SK-N-SH (cell line): ENCODE results near the gene INO80. TPM values are rescaled to one million over a fixed set of nuclear protein-coding genes. Genes with fewer than 3 reads are reported as not detected.

Experiments used
- CTCF ChIA-PET: fragments of 300-600, 350-600 bp; formaldehyde crosslinking; extraction: SDS; loops from one replicate; lab custom pipeline; 2021; lab: Yijun Ruan, JAX
- POLR2A ChIA-PET: fragments of 350-600 bp; sonication (Branson Sonifier 250); formaldehyde crosslinking; extraction: SDS; loops from one replicate; lab custom pipeline; 2020; ENCODE audit warnings: antibody characterized with exemption, inconsistent platforms; lab: Yijun Ruan, JAX
- DNase-seq: peaks from one replicate; pipeline ENCODE4 v3.0.0; 2012
- H2AFZ ChIP-seq: fragments of 200-600 bp; sonication (generic); 2 replicates; pipeline ENCODE4 v1.8.1; 2016; ENCODE audit warnings: antibody characterized with exemption, mild to moderate bottlenecking, low read depth
- H3F3A ChIP-seq: fragments of 200-600 bp; sonication (generic); replicated peaks from 2 replicates; pipeline ENCODE3; 2016; ENCODE audit warnings: antibody characterized with exemption, mild to moderate bottlenecking; ENCODE audit not compliant: insufficient read depth
- H3K27ac ChIP-seq, 2 experiments: fragments of 200-500 bp in 1 of 2; fragments of 200-600 bp in 1 of 2; sonication (Bioruptor generic) in 1 of 2; sonication (generic), shearing (Covaris generic) in 1 of 2; 2 replicates each; pipeline versions ENCODE4 v1.5.1 to v1.6.1; 2014 to 2016; ENCODE audit warnings: low read depth in 2 of 2, inconsistent platforms in 1 of 2, low read length in 1 of 2, mild to moderate bottlenecking in 1 of 2, mixed read lengths in 1 of 2
- H3K27me3 ChIP-seq: fragments of 200-600 bp; sonication (generic), shearing (Covaris generic); 2 replicates; pipeline ENCODE4 v1.6.1; 2016; ENCODE audit warnings: mixed run types; ENCODE audit not compliant: insufficient read depth
- H3K36me3 ChIP-seq, 2 experiments: fragments of 200-500 bp in 1 of 2; fragments of 200-600 bp in 1 of 2; sonication (Bioruptor generic) in 1 of 2; sonication (generic) in 1 of 2; replicated peaks in 1 of 2; 2 replicates each; pipeline versions ENCODE3 to v1.5.1; 2014 to 2016; ENCODE audit warnings: low read length in 1 of 2, mild to moderate bottlenecking in 1 of 2; ENCODE audit not compliant: insufficient read depth in 2 of 2, control insufficient read depth in 1 of 2
- H3K4me1 ChIP-seq, 2 experiments: fragments of 200-500 bp in 1 of 2; fragments of 200-600 bp in 1 of 2; sonication (Bioruptor generic) in 1 of 2; sonication (generic), shearing (Covaris generic) in 1 of 2; 2 replicates each; pipeline versions ENCODE4 v1.5.1 to v1.6.1; 2014 to 2016; ENCODE audit warnings: low read depth in 1 of 2, low read length in 1 of 2, mixed run types in 1 of 2; ENCODE audit not compliant: insufficient read depth in 2 of 2, control insufficient read depth in 1 of 2
- H3K4me2 ChIP-seq: fragments of 200-600 bp; sonication (generic), shearing (Covaris generic); 2 replicates; pipeline ENCODE4 v1.6.1; 2017; ENCODE audit warnings: mixed run types
- H3K4me3 ChIP-seq, 2 experiments: fragments of 200-500 bp in 1 of 2; fragments of 200-600 bp in 1 of 2; sonication (Bioruptor generic) in 1 of 2; sonication (generic), shearing (Covaris generic) in 1 of 2; 2 replicates each; pipeline versions ENCODE4 v1.5.1 to v1.8.1; 2014 to 2016; ENCODE audit warnings: low read depth in 2 of 2, inconsistent platforms in 1 of 2, low read length in 1 of 2, mild to moderate bottlenecking in 1 of 2, mixed read lengths in 1 of 2, moderate library complexity in 1 of 2
- H3K79me2 ChIP-seq: fragments of 200-600 bp; sonication (generic); 2 replicates; pipeline ENCODE4 v1.8.1; 2017; ENCODE audit warnings: mild to moderate bottlenecking; ENCODE audit not compliant: insufficient read depth
- H3K9ac ChIP-seq: fragments of 200-600 bp; sonication (generic); 2 replicates; pipeline ENCODE4 v1.6.1; 2017; ENCODE audit warnings: mixed run types
- H3K9me2 ChIP-seq: fragments of 200-600 bp; sonication (generic); 2 replicates; pipeline ENCODE4 v1.6.1; 2017; ENCODE audit warnings: mixed run types
- H3K9me3 ChIP-seq: fragments of 200-600 bp; sonication (generic); 2 replicates; pipeline ENCODE4 v1.6.1; 2017; ENCODE audit warnings: mixed run types, mild to moderate bottlenecking, moderate library complexity
- H4K20me1 ChIP-seq: fragments of 200-600 bp; sonication (generic); 2 replicates; pipeline ENCODE4 v1.6.1; 2017; ENCODE audit warnings: mild to moderate bottlenecking, mixed run types; ENCODE audit not compliant: insufficient read depth
- FOSL2 ChIP-seq: IDR thresholded peaks from 2 replicates; pipeline ENCODE4 v1.4.0; 2012; ENCODE audit warnings: low read depth, mild to moderate bottlenecking, moderate library complexity, borderline replicate concordance
- FOXJ3 ChIP-seq: sonication (generic); formaldehyde crosslinking; IDR thresholded peaks from 2 replicates; pipeline ENCODE4 v1.5.1; 2020; ENCODE audit warnings: mild to moderate bottlenecking, missing genetic modification reagents
- FOXM1 ChIP-seq: IDR thresholded peaks from 2 replicates; pipeline ENCODE4 v1.4.0; 2012; ENCODE audit warnings: low read depth, mild to moderate bottlenecking
- GABPA ChIP-seq: IDR thresholded peaks from 2 replicates; pipeline ENCODE4 v1.4.0; 2012; ENCODE audit warnings: low read depth, mild to moderate bottlenecking
- GATA2 ChIP-seq: sonication (generic); formaldehyde crosslinking; IDR thresholded peaks from 2 replicates; pipeline ENCODE4 v1.5.0; 2020; ENCODE audit warnings: mild to moderate bottlenecking, missing genetic modification reagents
- JUND ChIP-seq: IDR thresholded peaks from 2 replicates; pipeline ENCODE4 v1.4.0; 2012
- MXI1 ChIP-seq: IDR thresholded peaks from 2 replicates; pipeline ENCODE4 v1.6.1; 2012; ENCODE audit warnings: mild to moderate bottlenecking, low read depth, low read length, improper control_type of control experiment
- NFIC ChIP-seq: IDR thresholded peaks from 2 replicates; pipeline ENCODE4 v1.4.0; 2012; ENCODE audit warnings: borderline replicate concordance
- RCOR1 ChIP-seq: fragments of 150-350 bp; IDR thresholded peaks from 2 replicates; pipeline ENCODE4 v1.6.1; 2017; ENCODE audit warnings: antibody characterized with exemption, low read length
- SMC3 ChIP-seq: IDR thresholded peaks from 2 replicates; pipeline ENCODE4 v1.6.1; 2012; ENCODE audit warnings: low read depth, low read length, improper control_type of control experiment
- TCF12 ChIP-seq: IDR thresholded peaks from 2 replicates; pipeline ENCODE4 v1.4.0; 2012
- WGBS: methylation state at CpG from one replicate; pipeline ENCODE4 v1.1.6; 2017; ENCODE audit warnings: low lambda C conversion rate; 5-methylcytosine and 5-hydroxymethylcytosine counted together
- polyA plus RNA-seq, 3 experiments: library from polyadenylated mRNA; depleted of rRNA; stranded (reverse); fragments of >200 nt; gene quantifications; 2 replicates each; pipeline ENCODE4 v1.2.3, GENCODE V29; 2012
- TF ChIP-seq, protein P1 (sequence below): IDR thresholded peaks from 2 replicates; pipeline ENCODE4; 2012

Gene INO80
- polyA plus RNA-seq, 1 of the 3 experiments (the other 2 are of a cell fraction) = 4.6 TPM

DNA sequence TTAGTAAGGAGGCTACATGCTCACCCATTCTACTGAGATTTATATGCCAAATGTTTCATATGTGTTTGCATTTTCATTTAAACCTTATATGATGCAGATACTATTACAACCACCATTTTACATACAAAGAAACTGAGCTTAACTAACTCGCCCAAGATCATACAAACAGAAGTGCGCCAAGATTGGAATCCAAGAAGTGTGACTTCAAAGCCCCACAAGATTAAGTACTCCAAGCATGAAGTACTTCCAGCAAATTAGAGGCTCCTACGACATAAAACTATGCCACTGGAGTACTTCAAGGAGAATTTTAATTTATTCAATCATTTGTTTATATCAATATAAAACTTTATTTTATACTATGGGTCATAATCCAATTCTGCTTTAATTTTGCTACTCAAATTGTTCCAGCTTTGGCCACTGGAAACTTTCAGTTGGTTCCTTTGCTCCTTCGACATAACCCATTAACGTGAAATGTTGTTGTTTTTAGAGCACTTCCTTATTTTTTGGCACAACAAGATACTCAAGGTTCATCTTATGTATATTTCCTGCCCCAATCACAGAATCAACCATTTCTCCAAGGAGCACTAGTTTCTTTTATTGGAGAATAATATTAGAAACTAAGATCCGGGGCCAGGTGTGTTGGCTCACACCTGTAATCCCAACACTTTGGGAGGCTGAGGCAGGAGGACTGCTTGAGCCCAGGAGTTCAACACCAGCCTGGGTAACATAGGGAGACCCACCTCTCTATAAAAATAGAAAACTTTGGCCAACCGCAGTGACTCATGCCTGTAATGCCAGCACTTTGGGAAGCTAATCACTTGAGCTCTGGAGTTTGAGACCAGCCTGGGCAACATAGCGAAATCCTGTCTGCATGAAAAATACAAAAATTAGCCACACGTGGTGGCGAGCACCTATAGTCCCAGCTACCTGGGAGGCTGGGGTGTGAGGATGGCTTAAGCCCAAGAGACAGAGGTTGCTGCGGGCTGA, 10.4 kb downstream of the INO80 start:
- peaks cover 42% of the 10 kb centered on the region for H4K20me1 ChIP-seq
- peaks cover 91% of the 10 kb centered on the region for H3K79me2 ChIP-seq
- no peaks in the 10 kb centered on the region for H3K9me3 ChIP-seq
- no peak overlapping the region for H2AFZ ChIP-seq
- H3K4me2 ChIP-seq = 0 out of 2 replicates have a peak overlapping the region, but pooled peaks have one; percentile 25
- TF ChIP-seq MXI1 = no peak
- no peak for TF ChIP-seq FOXJ3 (CRISPR knock-in tag)
- no peak for TF ChIP-seq GATA2 (CRISPR knock-in tag)
- TF ChIP-seq FOXM1 = no peak
- no peak for TF ChIP-seq SMC3
- TF ChIP-seq, all 33 proteins: peak for 0
- peaks cover 0 to 19% of the 10 kb centered on the region in 2 experiments; a peak in 2 of 4 replicates for H3K4me1 ChIP-seq
- ChIA-PET CTCF (interaction anchor here (1.9 kb wide), 1 partner anchor 202 kb away, joined by 6 read pairs; no protein-coding TSS in a partner anchor), POLR2A (interaction anchor here (1.4 kb wide), 1 partner anchor 11 kb away, joined by 4 read pairs; the partner anchor contains the start of gene INO80)
- DNase-seq = no peak
- no peak overlapping the region for H3K4me3 ChIP-seq
- no peak overlapping the region for H3K9ac ChIP-seq
- 0 out of 4 replicates have a peak overlapping the region, but pooled peaks of 1 of the 2 experiments have one; percentile 70 for H3K27ac ChIP-seq
- H3K36me3 ChIP-seq = peaks cover 0 to 19% of the 10 kb centered on the region in 2 experiments
- WGBS = 95% methylated on average over 11 of the region's 11 CpGs
- H3K27me3 ChIP-seq = no peaks in the 10 kb centered on the region
- H3K9me2 ChIP-seq = no peaks in the 10 kb centered on the region
- peaks cover 19% of the 10 kb centered on the region for H3F3A ChIP-seq

DNA sequence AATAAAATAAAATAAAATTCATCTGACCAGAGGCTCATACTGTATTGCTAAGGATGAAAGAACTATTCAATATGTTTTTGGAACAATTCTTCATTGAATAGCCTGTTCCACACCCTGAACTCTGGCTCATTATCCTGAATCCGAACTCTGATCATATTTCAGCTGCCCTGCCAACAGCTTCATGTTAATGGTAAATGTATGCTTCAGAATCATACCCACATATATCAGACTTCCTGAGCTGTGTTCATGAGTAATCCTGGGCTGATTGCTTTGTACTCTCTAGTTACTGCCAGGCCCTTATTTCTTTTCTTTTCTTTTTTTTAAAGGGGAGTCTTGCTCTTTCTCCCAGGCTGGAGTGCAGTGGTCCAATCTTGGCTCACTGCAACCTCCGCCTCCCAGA, 11.8 kb downstream of the INO80 start:
- Histone ChIP-seq H3K4me1 (peaks cover 0 to 19% of the 10 kb centered on the region in 2 experiments; a peak in 2 of 4 replicates), H3K9ac (no peak overlapping the region), H3K9me3 (no peaks in the 10 kb centered on the region), H3K4me3 (no peak overlapping the region), H3K36me3 (peaks cover 0 to 15% of the 10 kb centered on the region in 2 experiments), H3F3A (peaks cover 19% of the 10 kb centered on the region), H4K20me1 (peaks cover 50% of the 10 kb centered on the region), H3K9me2 (no peaks in the 10 kb centered on the region), H3K4me2 (peak overlapping the region; percentile 26; the same call in 1 of the 2 replicates), H3K79me2 (peaks cover 91% of the 10 kb centered on the region), H2AFZ (no peak overlapping the region), H3K27me3 (no peaks in the 10 kb centered on the region), H3K27ac (peak overlapping the region in 1 of 2 experiments; percentile 70; a peak in 2 of 4 replicates)
- TF ChIP-seq RCOR1 (no peak), JUND (peak; percentile 30; the same call in 1 of the 2 replicates), FOSL2 (peak; percentile 34; the same call in 1 of the 2 replicates), TCF12 (peak; percentile 17; the same call in 1 of the 2 replicates), GABPA (no peak), NFIC (peak; percentile 71; the same call in 1 of the 2 replicates)
- TF ChIP-seq, protein P1, sequence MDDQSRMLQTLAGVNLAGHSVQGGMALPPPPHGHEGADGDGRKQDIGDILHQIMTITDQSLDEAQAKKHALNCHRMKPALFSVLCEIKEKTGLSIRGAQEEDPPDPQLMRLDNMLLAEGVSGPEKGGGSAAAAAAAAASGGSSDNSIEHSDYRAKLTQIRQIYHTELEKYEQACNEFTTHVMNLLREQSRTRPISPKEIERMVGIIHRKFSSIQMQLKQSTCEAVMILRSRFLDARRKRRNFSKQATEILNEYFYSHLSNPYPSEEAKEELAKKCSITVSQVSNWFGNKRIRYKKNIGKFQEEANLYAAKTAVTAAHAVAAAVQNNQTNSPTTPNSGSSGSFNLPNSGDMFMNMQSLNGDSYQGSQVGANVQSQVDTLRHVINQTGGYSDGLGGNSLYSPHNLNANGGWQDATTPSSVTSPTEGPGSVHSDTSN = peak; percentile 44; the same call in 1 of the 2 replicates
- CTCF ChIA-PET = interaction anchor here (1.9 kb wide), 1 partner anchor 201 kb away, joined by 6 read pairs; no protein-coding TSS in a partner anchor
- DNase-seq = no peak
- POLR2A ChIA-PET = no interaction called here
- 76% methylated on average over 2 of the region's 2 CpGs for WGBS
